HEK293 (cell line): Measurements from ENCODE around the gene RCAN2.

Experiments
- CTCF ChIA-PET: fragments of 350-600 bp; formaldehyde crosslinking; extraction: SDS; loops from one replicate; lab custom pipeline; 2021; ENCODE audit warnings: antibody characterized with exemption; lab: Yijun Ruan, JAX
- POLR2A ChIA-PET: fragments of 300-600 bp; formaldehyde crosslinking; extraction: SDS; loops from one replicate; lab custom pipeline; 2020; ENCODE audit warnings: antibody characterized with exemption, inconsistent platforms; lab: Yijun Ruan, JAX
- H3K27ac ChIP-seq: fragments of 200-500 bp; sonication (Bioruptor generic); 2 replicates; pipeline ENCODE4 v1.5.1; 2014; ENCODE audit warnings: low read depth, low read length, control low read depth, inconsistent platforms; ENCODE audit errors: extremely low read depth
- H3K36me3 ChIP-seq, 2 experiments: fragments of 200-500 bp in 1 of 2; sonication (Bioruptor generic) in 1 of 2; 1 replicate in 1 of 2; 2 replicates in 1 of 2; pipeline ENCODE4 v1.5.1; 2014 to 2017; ENCODE audit warnings: inconsistent platforms in 2 of 2, low read length in 2 of 2; ENCODE audit not compliant: control insufficient read depth in 2 of 2, insufficient read depth in 1 of 2
- H3K4me1 ChIP-seq: fragments of 200-500 bp; sonication (Bioruptor generic); 2 replicates; pipeline ENCODE4 v1.5.1; 2014; ENCODE audit warnings: mild to moderate bottlenecking, low read length, inconsistent platforms; ENCODE audit not compliant: control insufficient read depth, insufficient read depth
- H3K4me3 ChIP-seq: 2 replicates; pipeline ENCODE4 v1.5.1; 2011; ENCODE audit warnings: low read depth, mild to moderate bottlenecking, control low read depth, low read length, moderate library complexity
- H3K9me3 ChIP-seq: fragments of 200-500 bp; sonication (Bioruptor generic); 2 replicates; pipeline ENCODE4 v1.5.1; 2014; ENCODE audit warnings: low read depth, low read length, inconsistent platforms; ENCODE audit not compliant: control insufficient read depth, insufficient read depth
- BCL6B ChIP-seq: fragments of 450-650 bp; formaldehyde crosslinking; IDR thresholded peaks from 2 replicates; pipeline ENCODE4 v1.5.1; 2017; ENCODE audit warnings: missing biosample characterization, missing genetic modification characterization
- FEZF1 ChIP-seq: fragments of 450-650 bp; formaldehyde crosslinking; IDR thresholded peaks from 2 replicates; pipeline ENCODE4 v1.5.1; 2016; ENCODE audit warnings: missing biosample characterization, missing genetic modification characterization
- GLI2 ChIP-seq: fragments of 450-650 bp; formaldehyde crosslinking; IDR thresholded peaks from 2 replicates; pipeline ENCODE4; 2017; ENCODE audit warnings: missing biosample characterization, missing genetic modification characterization, low read depth, borderline replicate concordance
- IKZF3 ChIP-seq: fragments of 450-650 bp; IDR thresholded peaks from 2 replicates; pipeline ENCODE4 v1.5.0; 2018; ENCODE audit warnings: missing biosample characterization, mild to moderate bottlenecking, missing genetic modification characterization, moderate library complexity
- TCF7L2 ChIP-seq: IDR thresholded peaks from 2 replicates; pipeline ENCODE4 v1.6.1; 2011; ENCODE audit warnings: low read depth, mild to moderate bottlenecking, inconsistent platforms, low read length, moderate library complexity, borderline replicate concordance
- ZBTB7A ChIP-seq: fragments of 450-650 bp; formaldehyde crosslinking; IDR thresholded peaks from 2 replicates; pipeline ENCODE4 v1.5.1; 2016; ENCODE audit warnings: low read depth, missing biosample characterization, missing genetic modification characterization
- ZFHX2 ChIP-seq: fragments of 450-650 bp; formaldehyde crosslinking; conservative IDR thresholded peaks from 2 replicates; pipeline ENCODE4 v1.5.1; 2016; ENCODE audit warnings: missing biosample characterization, missing genetic modification characterization
- ZNF133 ChIP-seq: fragments of 450-650 bp; formaldehyde crosslinking; IDR thresholded peaks from 2 replicates; pipeline ENCODE4 v1.5.1; 2016; ENCODE audit warnings: missing biosample characterization, missing genetic modification characterization
- ZNF138 ChIP-seq: fragments of 450-650 bp; formaldehyde crosslinking; IDR thresholded peaks from 2 replicates; pipeline ENCODE4 v1.5.1; 2016; ENCODE audit warnings: missing biosample characterization, missing genetic modification characterization, borderline replicate concordance
- ZNF211 ChIP-seq: fragments of 450-650 bp; formaldehyde crosslinking; IDR thresholded peaks from 2 replicates; pipeline ENCODE4 v1.5.1; 2016; ENCODE audit warnings: low read depth, missing biosample characterization, missing genetic modification characterization
- ZNF221 ChIP-seq: fragments of 450-650 bp; formaldehyde crosslinking; IDR thresholded peaks from 2 replicates; pipeline ENCODE4 v1.5.1; 2017; ENCODE audit warnings: missing biosample characterization, missing genetic modification characterization, borderline replicate concordance
- ZNF248 ChIP-seq: fragments of 450-650 bp; formaldehyde crosslinking; IDR thresholded peaks from 2 replicates; pipeline ENCODE4 v1.5.1; 2017; ENCODE audit warnings: missing biosample characterization, missing genetic modification characterization
- ZNF280D ChIP-seq: fragments of 450-650 bp; formaldehyde crosslinking; IDR thresholded peaks from 2 replicates; pipeline ENCODE4 v1.5.1; 2016; ENCODE audit warnings: missing biosample characterization, missing genetic modification characterization
- ZNF362 ChIP-seq: fragments of 450-650 bp; formaldehyde crosslinking; IDR thresholded peaks from 2 replicates; pipeline ENCODE4 v1.5.1; 2016; ENCODE audit warnings: missing biosample characterization, missing genetic modification characterization
- ZNF366 ChIP-seq: fragments of 450-650 bp; formaldehyde crosslinking; conservative IDR thresholded peaks from 2 replicates; pipeline ENCODE4 v1.5.1; 2016; ENCODE audit warnings: missing biosample characterization, missing genetic modification characterization
- ZNF398 ChIP-seq: fragments of 450-650 bp; formaldehyde crosslinking; IDR thresholded peaks from 2 replicates; pipeline ENCODE4 v1.5.1; 2017; ENCODE audit warnings: missing biosample characterization, missing genetic modification characterization
- ZNF514 ChIP-seq: fragments of 450-650 bp; formaldehyde crosslinking; IDR thresholded peaks from 2 replicates; pipeline ENCODE4 v1.5.1; 2016; ENCODE audit warnings: missing biosample characterization, missing genetic modification characterization
- ZNF585B ChIP-seq: fragments of 450-650 bp; formaldehyde crosslinking; IDR thresholded peaks from 2 replicates; pipeline ENCODE4 v1.5.1; 2016; ENCODE audit warnings: missing biosample characterization, missing genetic modification characterization
- ZNF677 ChIP-seq: fragments of 450-650 bp; IDR thresholded peaks from 2 replicates; pipeline ENCODE4 v1.5.0; 2018; ENCODE audit warnings: missing biosample characterization, mild to moderate bottlenecking, missing genetic modification characterization, moderate library complexity
- ZNF704 ChIP-seq: fragments of 450-650 bp; formaldehyde crosslinking; IDR thresholded peaks from 2 replicates; pipeline ENCODE4 v1.5.1; 2016; ENCODE audit warnings: missing biosample characterization, missing genetic modification characterization

The RCAN2 gene

GRCh38 chr6:46473881-46474280 is 17.4 kb downstream of the RCAN2 start:
- POLR2A ChIA-PET, result interaction anchor here (1.4 kb wide), 1 partner anchor 18 kb away, joined by 3 read pairs; the partner anchor contains the start of gene RCAN2
- H3K9me3 ChIP-seq, result no peaks in the 10 kb centered on the region
- no peak overlapping the region for H3K4me3 ChIP-seq
- CTCF ChIA-PET, result interaction anchor here (1.0 to 1.5 kb wide), 2 partner anchors 9 to 54 kb away, joined by 4 to 5 read pairs; no protein-coding TSS in a partner anchor
- no peak overlapping the region for H3K27ac ChIP-seq
- TF ChIP-seq ZNF677 (tag by site-specific recombination) (no peak), TCF7L2 (no peak), ZNF514 (no peak), ZNF585B (tag by site-specific recombination) (no peak), ZNF211 (tag by site-specific recombination) (no peak), ZNF398 (tag by site-specific recombination) (no peak), BCL6B (no peak), ZNF704 (tag by site-specific recombination) (no peak), ZBTB7A (tag by site-specific recombination) (no peak), ZNF280D (no peak), ZNF133 (tag by site-specific recombination) (no peak), ZNF366 (no peak), ZNF138 (no peak), ZNF221 (tag by site-specific recombination) (no peak), ZNF248 (tag by site-specific recombination) (no peak), FEZF1 (tag by site-specific recombination) (no peak), GLI2 (tag by site-specific recombination) (no peak), IKZF3 (tag by site-specific recombination) (no peak), ZFHX2 (tag by site-specific recombination) (no peak), ZNF362 (tag by site-specific recombination) (no peak)
- H3K4me1 ChIP-seq, result no peaks in the 10 kb centered on the region
- H3K36me3 ChIP-seq, result no peaks in the 10 kb centered on the region
